Neural crest cell (in vitro differentiated cells): ENCODE results near the gene S100A10. TPM values are rescaled to one million over a fixed set of nuclear protein-coding genes. Genes with fewer than 3 reads are reported as not detected.
A peak's percentile ranks its signal among the peaks of the same experiment; 100 is the strongest.

Experiments used
- DNase-seq: peaks from one replicate; pipeline ENCODE4 v3.0.0; 2021; ENCODE audit warnings: low read depth, mixed read lengths, low spot score
- H3K27ac Mint-ChIP-seq: one replicate; pipeline ENCODE4 v1.8.0; 2021; ENCODE audit warnings: mild to moderate bottlenecking, mixed read lengths; ENCODE audit not compliant: unreplicated experiment
- H3K27me3 Mint-ChIP-seq: 2 replicates; pipeline ENCODE4 v1.8.0; 2021; ENCODE audit warnings: low read depth, mild to moderate bottlenecking, mixed read lengths
- H3K36me3 Mint-ChIP-seq: 2 replicates; pipeline ENCODE4 v1.8.0; 2021; ENCODE audit warnings: low read depth, mild to moderate bottlenecking, mixed read lengths
- H3K4me1 Mint-ChIP-seq: 2 replicates; pipeline ENCODE4 v1.8.0; 2021; ENCODE audit warnings: mixed read lengths
- H3K4me3 Mint-ChIP-seq: one replicate; pipeline ENCODE4 v1.8.0; 2021; ENCODE audit warnings: mild to moderate bottlenecking, mixed read lengths
- H3K9me3 Mint-ChIP-seq: 2 replicates; pipeline ENCODE4 v1.8.0; 2021; ENCODE audit warnings: mixed read lengths
- total RNA-seq: library from RNA; stranded (reverse); gene quantifications from 2 replicates; pipeline ENCODE4 v1.2.1, GENCODE V29; 2021
- TF ChIP-seq, protein P1 (sequence below): fragments of 200-600 bp; sonication (generic); conservative IDR thresholded peaks from 2 replicates; pipeline ENCODE4 v1.5.0; 2021; ENCODE audit warnings: antibody characterized with exemption, mild to moderate bottlenecking

The S100A10 gene
- total RNA-seq, 1 donor from 2014 or later, result 44.8 TPM

DNA sequence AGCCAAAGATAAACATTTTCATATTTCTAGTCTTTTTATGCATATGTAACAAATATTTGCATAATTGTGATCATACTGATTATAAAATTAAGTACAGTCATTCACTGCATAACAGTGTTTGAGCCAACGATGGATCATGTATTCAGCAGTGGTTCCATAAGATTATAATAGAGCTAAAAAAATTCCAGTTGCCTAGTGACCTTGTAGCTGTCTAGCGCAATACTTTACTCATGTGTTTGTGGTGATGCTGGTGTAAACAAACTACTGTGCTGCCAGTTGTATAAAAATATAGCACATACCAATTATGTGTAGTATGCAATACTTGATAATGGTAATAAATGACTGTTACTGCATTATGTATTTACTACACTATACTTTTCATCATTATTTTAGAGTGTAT, 2.1 kb upstream of the S100A10 start:
- Mint-ChIP-seq H3K36me3 (no peaks in the 10 kb centered on the region), H3K27me3 (peaks cover 75% of the 10 kb centered on the region), H3K27ac (no peak overlapping the region), H3K4me1 (peaks cover 26% of the 10 kb centered on the region), H3K9me3 (no peaks in the 10 kb centered on the region), H3K4me3 (no peak overlapping the region)
- TF ChIP-seq, protein P1, sequence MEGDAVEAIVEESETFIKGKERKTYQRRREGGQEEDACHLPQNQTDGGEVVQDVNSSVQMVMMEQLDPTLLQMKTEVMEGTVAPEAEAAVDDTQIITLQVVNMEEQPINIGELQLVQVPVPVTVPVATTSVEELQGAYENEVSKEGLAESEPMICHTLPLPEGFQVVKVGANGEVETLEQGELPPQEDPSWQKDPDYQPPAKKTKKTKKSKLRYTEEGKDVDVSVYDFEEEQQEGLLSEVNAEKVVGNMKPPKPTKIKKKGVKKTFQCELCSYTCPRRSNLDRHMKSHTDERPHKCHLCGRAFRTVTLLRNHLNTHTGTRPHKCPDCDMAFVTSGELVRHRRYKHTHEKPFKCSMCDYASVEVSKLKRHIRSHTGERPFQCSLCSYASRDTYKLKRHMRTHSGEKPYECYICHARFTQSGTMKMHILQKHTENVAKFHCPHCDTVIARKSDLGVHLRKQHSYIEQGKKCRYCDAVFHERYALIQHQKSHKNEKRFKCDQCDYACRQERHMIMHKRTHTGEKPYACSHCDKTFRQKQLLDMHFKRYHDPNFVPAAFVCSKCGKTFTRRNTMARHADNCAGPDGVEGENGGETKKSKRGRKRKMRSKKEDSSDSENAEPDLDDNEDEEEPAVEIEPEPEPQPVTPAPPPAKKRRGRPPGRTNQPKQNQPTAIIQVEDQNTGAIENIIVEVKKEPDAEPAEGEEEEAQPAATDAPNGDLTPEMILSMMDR, result no peak
- no peak for DNase-seq

DNA sequence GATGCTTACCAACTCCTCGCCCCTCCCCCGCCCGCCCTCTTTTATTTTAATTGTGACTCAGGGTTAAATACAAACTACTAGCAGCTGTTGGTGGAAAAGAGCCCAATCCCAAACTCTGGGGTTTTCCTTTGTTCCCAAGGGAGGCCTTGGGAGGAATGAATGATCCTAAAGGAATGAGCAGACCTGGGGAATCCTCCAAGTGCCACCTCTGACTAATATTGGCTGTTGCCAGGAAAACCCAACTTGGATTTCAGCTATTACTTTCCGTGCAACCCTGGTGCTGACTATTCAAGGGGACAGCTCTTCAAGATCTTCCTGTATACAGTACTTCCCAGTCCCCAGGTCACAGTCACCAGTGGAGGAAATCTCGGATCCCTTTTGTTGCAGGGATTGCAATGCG, 1.3 kb upstream of the S100A10 start:
- H3K36me3 Mint-ChIP-seq, result no peaks in the 10 kb centered on the region
- TF ChIP-seq, protein P1, result no peak
- H3K4me1 Mint-ChIP-seq, result peaks cover 26% of the 10 kb centered on the region
- peak overlapping the region; percentile 58 for H3K4me3 Mint-ChIP-seq
- H3K27me3 Mint-ChIP-seq, result peaks cover 83% of the 10 kb centered on the region
- no peak for DNase-seq
- H3K27ac Mint-ChIP-seq, result no peak overlapping the region
- no peaks in the 10 kb centered on the region for H3K9me3 Mint-ChIP-seq

DNA sequence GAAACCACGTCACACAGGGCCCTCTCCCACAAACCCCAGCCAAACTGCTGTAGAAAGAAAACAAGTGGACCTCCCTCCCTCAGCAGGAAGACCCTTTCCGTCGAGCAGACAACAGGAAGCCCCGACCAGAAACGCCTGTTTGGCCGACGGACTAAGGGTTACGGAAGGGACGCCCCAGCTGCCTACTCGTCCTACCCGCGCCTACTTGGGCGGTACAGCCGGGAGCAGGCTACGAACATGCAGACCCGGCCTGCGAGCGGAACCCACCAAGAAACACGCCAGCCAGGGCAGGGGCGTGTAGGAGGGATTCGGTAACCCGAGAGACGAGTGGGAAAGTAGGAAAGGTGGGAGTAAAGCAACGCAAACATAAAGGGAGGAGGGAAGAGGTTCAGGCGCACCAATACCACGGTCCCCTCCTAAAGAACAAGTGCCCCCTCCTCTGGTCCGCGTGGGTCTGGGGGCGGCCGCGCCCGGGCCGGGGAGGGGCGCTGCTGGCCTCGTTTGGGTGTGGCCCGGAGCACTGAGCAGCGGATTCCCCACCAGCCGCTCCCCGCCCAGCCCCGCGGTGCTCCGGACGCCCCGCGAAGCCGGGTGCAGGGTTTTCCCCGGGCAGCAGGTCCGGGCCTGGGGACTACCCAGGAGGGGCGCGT, 450 bp downstream of the S100A10 start:
- TF ChIP-seq, protein P1, result no peak
- no peaks in the 10 kb centered on the region for H3K9me3 Mint-ChIP-seq
- peak overlapping the region; percentile 86 for H3K4me3 Mint-ChIP-seq
- DNase-seq, result no peak
- no peak overlapping the region for H3K27ac Mint-ChIP-seq
- H3K36me3 Mint-ChIP-seq, result no peaks in the 10 kb centered on the region
- peaks cover 26% of the 10 kb centered on the region for H3K4me1 Mint-ChIP-seq
- H3K27me3 Mint-ChIP-seq, result peaks cover 81% of the 10 kb centered on the region

DNA sequence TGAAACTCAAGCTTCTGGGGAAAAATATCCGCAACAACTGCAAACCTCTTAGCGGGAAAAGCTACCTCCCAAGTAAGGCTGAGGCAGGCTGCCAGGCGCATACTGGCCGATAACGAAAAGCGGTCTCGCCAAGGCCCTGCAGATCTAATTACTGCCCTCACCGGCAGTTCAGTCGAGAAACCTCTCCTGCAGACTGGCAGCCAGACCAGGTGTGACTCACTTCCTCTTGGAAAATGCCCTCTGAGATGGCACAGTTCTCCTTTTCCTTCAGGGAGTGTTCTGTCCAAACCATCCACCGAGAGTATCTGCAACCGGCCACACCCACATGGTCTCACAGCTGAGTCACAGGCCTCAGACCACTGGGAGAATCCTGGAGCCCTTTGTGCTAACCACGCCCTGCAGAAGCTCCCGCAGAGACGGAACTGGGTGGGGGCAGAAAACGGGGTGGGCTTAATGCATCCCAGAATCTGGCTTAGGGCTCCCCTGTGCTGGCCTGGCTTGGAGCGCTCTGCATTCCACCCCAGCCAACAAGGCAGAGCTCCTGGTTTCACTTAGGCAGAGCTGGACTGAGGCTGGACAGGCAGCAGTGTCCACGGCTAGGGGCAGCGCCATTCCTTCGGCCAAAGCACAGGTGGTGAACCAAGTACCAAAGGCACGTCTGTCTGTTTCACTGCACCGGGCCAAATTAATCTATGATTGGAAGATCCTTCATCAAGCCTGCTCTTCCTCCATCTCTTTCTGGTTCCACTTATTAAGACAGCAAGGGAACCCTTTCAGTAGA, 1.2 kb downstream of the S100A10 start:
- no peak for DNase-seq
- Mint-ChIP-seq H3K4me3 (peak overlapping the region; percentile 86), H3K4me1 (peaks cover 26% of the 10 kb centered on the region), H3K27ac (no peak overlapping the region), H3K9me3 (no peaks in the 10 kb centered on the region), H3K36me3 (no peaks in the 10 kb centered on the region), H3K27me3 (peaks cover 77% of the 10 kb centered on the region)
- TF ChIP-seq, protein P1, result no peak

DNA sequence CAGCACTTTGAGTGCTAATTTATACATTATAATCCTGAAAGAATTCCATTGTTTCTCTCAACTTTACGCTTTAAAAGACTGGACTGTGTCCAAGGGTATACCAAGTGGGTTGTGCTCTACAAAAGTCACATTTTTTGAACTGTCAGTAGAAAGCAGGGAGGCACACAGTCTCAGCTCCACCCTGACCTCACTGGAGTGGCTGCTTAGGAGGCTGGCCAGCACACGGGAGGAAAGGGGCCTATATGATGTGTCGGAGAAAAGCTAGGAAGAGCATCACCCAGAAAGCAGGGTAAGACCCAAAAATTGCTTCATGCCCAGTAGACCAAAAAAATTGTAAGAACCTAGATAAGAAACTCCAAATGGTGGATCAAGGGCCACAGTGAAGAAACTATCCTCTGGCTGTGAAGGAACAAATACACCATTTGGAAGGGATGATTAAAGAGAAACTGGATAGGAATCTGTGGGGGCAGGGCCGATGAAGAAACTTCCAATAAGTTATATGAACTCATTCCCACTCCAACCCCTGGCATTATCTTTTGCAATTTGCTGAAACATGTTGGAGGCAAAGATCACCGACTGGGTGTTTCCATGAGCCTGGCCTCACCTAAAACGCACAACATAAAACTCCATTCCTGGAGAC, 1.9 kb downstream of the S100A10 start:
- Mint-ChIP-seq H3K9me3 (no peaks in the 10 kb centered on the region), H3K36me3 (no peaks in the 10 kb centered on the region), H3K27ac (no peak overlapping the region), H3K4me3 (peak overlapping the region; percentile 86), H3K4me1 (peaks cover 26% of the 10 kb centered on the region), H3K27me3 (peaks cover 71% of the 10 kb centered on the region)
- TF ChIP-seq, protein P1, result no peak
- no peak for DNase-seq
